ENCODE data around the gene RABIF.

RABIF gene

GRCh38 chr1:202871367-202871766, 17.6 kb downstream of the RABIF start:
- DNase-seq: no peak

GRCh38 chr1:202862679-202863560, 26.0 kb downstream of the RABIF start:
- DNase-seq: no peak

GRCh38 chr1:202861420-202862132, 27.4 kb downstream of the RABIF start:
- peak; percentile 49 for DNase-seq

- no peak for DNase-seq
Measured at GRCh38 chr1:202860744-202861419, 28.1 kb downstream of the RABIF start.

- DNase-seq: no peak
Measured at GRCh38 chr1:202858789-202859414, 30.0 kb downstream of the RABIF start.

GRCh38 chr1:202858331-202858730, 30.6 kb downstream of the RABIF start:
- no peak for DNase-seq

GRCh38 chr1:202857136-202857610, 31.8 kb downstream of the RABIF start:
- no peak for DNase-seq

GRCh38 chr1:202856014-202856413, 32.9 kb downstream of the RABIF start:
- DNase-seq: no peak

GRCh38 chr1:202854787-202855186, 34.2 kb downstream of the RABIF start:
- DNase-seq: no peak

GRCh38 chr1:202852163-202852904, 36.6 kb downstream of the RABIF start:
- DNase-seq: no peak

GRCh38 chr1:202850593-202851362, 38.2 kb downstream of the RABIF start:
- no peak for DNase-seq

- no peak for DNase-seq
Measured at GRCh38 chr1:202848191-202848542, 40.8 kb downstream of the RABIF start.

GRCh38 chr1:202844935-202845334, 44.0 kb downstream of the RABIF start:
- DNase-seq: no peak

- no peak for DNase-seq
Measured at GRCh38 chr1:202844259-202844658, 44.7 kb downstream of the RABIF start.

GRCh38 chr1:202843081-202843480, 45.9 kb downstream of the RABIF start:
- no peak for DNase-seq

- DNase-seq: no peak
Measured at GRCh38 chr1:202837746-202838262, 51.1 kb downstream of the RABIF start.

- DNase-seq: no peak
Measured at GRCh38 chr1:202836623-202837403, 52.1 kb downstream of the RABIF start.

GRCh38 chr1:202835548-202836072, 53.3 kb downstream of the RABIF start:
- no peak for DNase-seq

GRCh38 chr1:202834771-202835547, 54.0 kb downstream of the RABIF start:
- no peak for DNase-seq
